ENCODE results near the gene MLX. TPM values are rescaled to one million over a fixed set of nuclear protein-coding genes. Genes with fewer than 3 reads are reported as not detected.
A peak's percentile ranks its signal among the peaks of the same experiment; 100 is the strongest.

The MLX gene
- total and polyA plus RNA-seq, 10 of the 15 experiments (the other 5 are each of a cell fraction or from before 2014, with no cell fraction given), result 34.4 to 65.0 (median 44.4) TPM

- TF ChIP-seq ZBTB11 (CRISPR knock-in tag; IDR thresholded peaks at IDR 0.05), result no peak
- TF ChIP-seq ZBTB40 (IDR thresholded peaks at IDR 0.05; ENCODE audit: borderline replicate concordance), result no peak
- TF ChIP-seq PAX8 (IDR thresholded peaks at IDR 0.05), result no peak
- TF ChIP-seq POU2F2 (IDR thresholded peaks at IDR 0.05; ENCODE audit: borderline replicate concordance, low read depth, low read length), result peak; percentile 75; the same call in 2 of the 3 replicates
- no peak for TF ChIP-seq TARDBP (IDR thresholded peaks at IDR 0.05; ENCODE audit: borderline replicate concordance)
- peak; percentile 58; the same call in 1 of the 2 replicates for TF ChIP-seq PAX5 (IDR thresholded peaks at IDR 0.05; ENCODE audit: borderline replicate concordance, low read depth, low read length)
- no peak for TF ChIP-seq PRDM15 (CRISPR knock-in tag; IDR thresholded peaks at IDR 0.05)
- no peak for TF ChIP-seq STAT1 (conservative IDR thresholded peaks at IDR 0.05)
- TF ChIP-seq TCF7 (IDR thresholded peaks at IDR 0.05; ENCODE audit: borderline replicate concordance), result no peak
- TF ChIP-seq STAT3 (IDR thresholded peaks at IDR 0.05; ENCODE audit: low read depth, low read length), result no peak
- no peak for TF ChIP-seq KAT2A (conservative IDR thresholded peaks at IDR 0.05; ENCODE audit: control insufficient read depth, low read depth, low read length)
- 0 out of 2 replicates have a peak, but pooled peaks have one; percentile 66 for TF ChIP-seq ZNF217 (IDR thresholded peaks at IDR 0.05)
- TF ChIP-seq MEF2B (IDR thresholded peaks at IDR 0.05; ENCODE audit: partially characterized antibody, poor library complexity, severe bottlenecking), result peak; percentile 99
- TF ChIP-seq HSF1 (IDR thresholded peaks at IDR 0.05; ENCODE audit: low read depth, low read length), result no peak
- TF ChIP-seq USF1 (IDR thresholded peaks at IDR 0.05; ENCODE audit: borderline replicate concordance, extremely low read length, insufficient read depth, low read depth, low read length), result peak; percentile 97
- TF ChIP-seq GABPA (IDR thresholded peaks at IDR 0.05; ENCODE audit: low read depth), result no peak
- no peak for TF ChIP-seq LARP7 (IDR thresholded peaks at IDR 0.05)
Observed at GRCh38 chr17:42536048-42536371, 30.9 kb upstream of the MLX start, which contains the start of gene NAGLU (continued).
